GM21367 (cell line): ENCODE measurements around the gene C1GALT1.
"Not testable (repeated sequence)": the region's sequence is repeated elsewhere in the genome, so short reads cannot be mapped to it uniquely, and the experiment has no call there.

ENCODE experiments used
- ATAC-seq: cut with Tn5 transposase; IDR thresholded peaks from one replicate; pipeline ENCODE4 v1.9.1; 2021; ENCODE audit not compliant: unreplicated experiment

The C1GALT1 gene

GRCh38 chr7:7231865-7232264, 49.5 kb downstream of the C1GALT1 start:
- no peak for ATAC-seq

- no peak for ATAC-seq
These were observed 53.0 kb downstream of the C1GALT1 start for GRCh38 chr7:7235347-7235746.

GRCh38 chr7:7236041-7236440, 53.7 kb downstream of the C1GALT1 start:
- ATAC-seq, result no peak

GRCh38 chr7:7237201-7237977, 55.0 kb downstream of the C1GALT1 start:
- ATAC-seq, result no peak

- no peak for ATAC-seq
These were observed 55.6 kb downstream of the C1GALT1 start for GRCh38 chr7:7237978-7238267.

GRCh38 chr7:7239346-7239745, 57.0 kb downstream of the C1GALT1 start:
- no peak for ATAC-seq

GRCh38 chr7:7242899-7243298, 60.6 kb downstream of the C1GALT1 start:
- ATAC-seq, result no peak

GRCh38 chr7:7245233-7245632, 62.9 kb downstream of the C1GALT1 start:
- ATAC-seq, result not testable (repeated sequence)

- ATAC-seq, result no peak
These were observed 63.9 kb downstream of the C1GALT1 start for GRCh38 chr7:7246223-7246622.

- no peak for ATAC-seq
These were observed 65.3 kb downstream of the C1GALT1 start for GRCh38 chr7:7247658-7248057.

- ATAC-seq, result no peak
These were observed 67.5 kb downstream of the C1GALT1 start for GRCh38 chr7:7249814-7250213.

GRCh38 chr7:7251742-7252141, 69.4 kb downstream of the C1GALT1 start:
- ATAC-seq, result peak; percentile 98

GRCh38 chr7:7254319-7254718, 72.0 kb downstream of the C1GALT1 start:
- ATAC-seq, result no peak

GRCh38 chr7:7254908-7255307, 72.6 kb downstream of the C1GALT1 start:
- no peak for ATAC-seq

GRCh38 chr7:7256731-7257274, 74.5 kb downstream of the C1GALT1 start:
- ATAC-seq, result no peak

GRCh38 chr7:7257899-7258692, 75.8 kb downstream of the C1GALT1 start:
- ATAC-seq, result peak; percentile 88

- no peak for ATAC-seq
These were observed 79.5 kb downstream of the C1GALT1 start for GRCh38 chr7:7261863-7262262.

GRCh38 chr7:7263297-7264230, 81.2 kb downstream of the C1GALT1 start:
- no peak for ATAC-seq

GRCh38 chr7:7264306-7265040, 82.1 kb downstream of the C1GALT1 start:
- no peak for ATAC-seq
